K562 (cell line): Measurements from ENCODE around the gene ENO2. TPM values are rescaled to one million over a fixed set of nuclear protein-coding genes. Genes with fewer than 3 reads are reported as not detected.
A peak's percentile ranks its signal among the peaks of the same experiment; 100 is the strongest.

Experiments
- DPF2 ChIP-seq: fragments of 450-650 bp; IDR thresholded peaks from 2 replicates; pipeline ENCODE4 v1.6.1; 2016
- E2F8 ChIP-seq: fragments of 450-650 bp; IDR thresholded peaks from 2 replicates; pipeline ENCODE4 v1.7.1; 2018; ENCODE audit warnings: mild to moderate bottlenecking, low read depth; ENCODE audit not compliant: partially characterized antibody
- HBP1 ChIP-seq: fragments of 450-650 bp; formaldehyde crosslinking; IDR thresholded peaks from 2 replicates; pipeline ENCODE4 v1.4.0; 2022; ENCODE audit warnings: missing genetic modification characterization
- HDAC3 ChIP-seq: fragments of 450-650 bp; IDR thresholded peaks from 2 replicates; pipeline ENCODE4 v1.6.1; 2018; ENCODE audit warnings: borderline replicate concordance, mild to moderate bottlenecking, moderate library complexity; ENCODE audit not compliant: partially characterized antibody
- IRF9 ChIP-seq: fragments of 450-650 bp; IDR thresholded peaks from 2 replicates; pipeline ENCODE4 v1.6.1; 2016; ENCODE audit warnings: missing biosample characterization, missing genetic modification characterization
- LEF1 ChIP-seq: fragments of 450-650 bp; IDR thresholded peaks from 2 replicates; pipeline ENCODE4 v1.6.1; 2016; ENCODE audit warnings: mild to moderate bottlenecking
- NR2C1 ChIP-seq, 2 experiments: fragments of 450-650 bp; IDR thresholded peaks; 2 replicates each; pipeline ENCODE4 v1.6.1; 2017; ENCODE audit warnings: mild to moderate bottlenecking in 2 of 2, antibody characterized with exemption in 1 of 2, inconsistent platforms in 1 of 2, missing compliant biosample characterization in 1 of 2, missing genetic modification characterization in 1 of 2
- TAL1 ChIP-seq: fragments of 450-650 bp; IDR thresholded peaks from 2 replicates; pipeline ENCODE4 v1.6.1; 2016; ENCODE audit warnings: mild to moderate bottlenecking
- ZNF212 ChIP-seq: fragments of 450-650 bp; formaldehyde crosslinking; IDR thresholded peaks from 2 replicates; pipeline ENCODE4 v1.4.0; 2020; ENCODE audit warnings: mild to moderate bottlenecking
- ZNF41 ChIP-seq: fragments of 250-450 bp; sonication (Bioruptor Pico); conservative IDR thresholded peaks from 2 replicates; pipeline ENCODE4 v1.4.0; 2020; ENCODE audit warnings: mild to moderate bottlenecking
- polyA plus RNA-seq, 8 experiments: library from polyadenylated mRNA; depleted of rRNA in 4 of 8; stranded (reverse) in 5 of 8; unstranded in 3 of 8; fragments of >200 nt; fragmentation: Nextera tagmentation in 2 of 8; fragmentation: Illumina TruSeq in 1 of 8; extraction: Ambion mirVana in 2 of 8; extraction: Trizol in 1 of 8; gene quantifications; 2 replicates each; pipeline versions ENCODE4 v1.2.1 to v1.2.3, GENCODE V29; 2011 to 2014; ENCODE audit warnings: inconsistent platforms in 1 of 8, missing spikeins in 1 of 8
- total RNA-seq, 7 experiments: library from RNA; depleted of rRNA in 6 of 7; stranded (reverse); fragments of >200 nt in 6 of 7; fragmentation: Illumina TruSeq in 2 of 7; extraction: Trizol in 2 of 7; gene quantifications; 2 replicates each; pipeline versions ENCODE4 v1.2.1 to v1.2.3, GENCODE V29; 2011 to 2021; ENCODE audit warnings: low replicate concordance in 1 of 7
- TF ChIP-seq, protein P1 (sequence below), 2 experiments: fragments of 450-650 bp; formaldehyde crosslinking in 1 of 2; IDR thresholded peaks; 2 replicates each; pipeline versions ENCODE4 v1.4.0 to v1.6.1; 2014 to 2020; ENCODE audit warnings: mild to moderate bottlenecking in 2 of 2, borderline replicate concordance in 1 of 2, low read depth in 1 of 2
- TF ChIP-seq, protein P2 (sequence below): fragments of 450-650 bp; formaldehyde crosslinking; conservative IDR thresholded peaks from 2 replicates; pipeline ENCODE4 v1.4.0; 2022; ENCODE audit warnings: mild to moderate bottlenecking, missing genetic modification characterization

Gene ENO2
- total and polyA plus RNA-seq, 9 of the 15 experiments (the other 6 are each of a cell fraction or from before 2014, with no cell fraction given), result 10.9 to 43.3 (median 21.0) TPM

- TF ChIP-seq E2F8 (peak; percentile 80), ZNF212 (no peak), TAL1 (no peak), HBP1 (no peak), NR2C1 (IDR thresholded peaks at IDR 0.05) (no peak), NR2C1 (tag; IDR thresholded peaks at IDR 0.05) (no peak), ZNF41 (no peak), DPF2 (no peak), LEF1 (no peak), IRF9 (no peak), HDAC3 (peak; percentile 13)
- TF ChIP-seq, protein P1, sequence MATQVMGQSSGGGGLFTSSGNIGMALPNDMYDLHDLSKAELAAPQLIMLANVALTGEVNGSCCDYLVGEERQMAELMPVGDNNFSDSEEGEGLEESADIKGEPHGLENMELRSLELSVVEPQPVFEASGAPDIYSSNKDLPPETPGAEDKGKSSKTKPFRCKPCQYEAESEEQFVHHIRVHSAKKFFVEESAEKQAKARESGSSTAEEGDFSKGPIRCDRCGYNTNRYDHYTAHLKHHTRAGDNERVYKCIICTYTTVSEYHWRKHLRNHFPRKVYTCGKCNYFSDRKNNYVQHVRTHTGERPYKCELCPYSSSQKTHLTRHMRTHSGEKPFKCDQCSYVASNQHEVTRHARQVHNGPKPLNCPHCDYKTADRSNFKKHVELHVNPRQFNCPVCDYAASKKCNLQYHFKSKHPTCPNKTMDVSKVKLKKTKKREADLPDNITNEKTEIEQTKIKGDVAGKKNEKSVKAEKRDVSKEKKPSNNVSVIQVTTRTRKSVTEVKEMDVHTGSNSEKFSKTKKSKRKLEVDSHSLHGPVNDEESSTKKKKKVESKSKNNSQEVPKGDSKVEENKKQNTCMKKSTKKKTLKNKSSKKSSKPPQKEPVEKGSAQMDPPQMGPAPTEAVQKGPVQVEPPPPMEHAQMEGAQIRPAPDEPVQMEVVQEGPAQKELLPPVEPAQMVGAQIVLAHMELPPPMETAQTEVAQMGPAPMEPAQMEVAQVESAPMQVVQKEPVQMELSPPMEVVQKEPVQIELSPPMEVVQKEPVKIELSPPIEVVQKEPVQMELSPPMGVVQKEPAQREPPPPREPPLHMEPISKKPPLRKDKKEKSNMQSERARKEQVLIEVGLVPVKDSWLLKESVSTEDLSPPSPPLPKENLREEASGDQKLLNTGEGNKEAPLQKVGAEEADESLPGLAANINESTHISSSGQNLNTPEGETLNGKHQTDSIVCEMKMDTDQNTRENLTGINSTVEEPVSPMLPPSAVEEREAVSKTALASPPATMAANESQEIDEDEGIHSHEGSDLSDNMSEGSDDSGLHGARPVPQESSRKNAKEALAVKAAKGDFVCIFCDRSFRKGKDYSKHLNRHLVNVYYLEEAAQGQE (IDR thresholded peaks at IDR 0.05; ENCODE audit: borderline replicate concordance), result peak; percentile 20; the same call in 1 of the 2 replicates
- TF ChIP-seq, protein P1 (CRISPR knock-in tag; IDR thresholded peaks at IDR 0.05; ENCODE audit: low read depth), result no peak
- TF ChIP-seq, protein P2, sequence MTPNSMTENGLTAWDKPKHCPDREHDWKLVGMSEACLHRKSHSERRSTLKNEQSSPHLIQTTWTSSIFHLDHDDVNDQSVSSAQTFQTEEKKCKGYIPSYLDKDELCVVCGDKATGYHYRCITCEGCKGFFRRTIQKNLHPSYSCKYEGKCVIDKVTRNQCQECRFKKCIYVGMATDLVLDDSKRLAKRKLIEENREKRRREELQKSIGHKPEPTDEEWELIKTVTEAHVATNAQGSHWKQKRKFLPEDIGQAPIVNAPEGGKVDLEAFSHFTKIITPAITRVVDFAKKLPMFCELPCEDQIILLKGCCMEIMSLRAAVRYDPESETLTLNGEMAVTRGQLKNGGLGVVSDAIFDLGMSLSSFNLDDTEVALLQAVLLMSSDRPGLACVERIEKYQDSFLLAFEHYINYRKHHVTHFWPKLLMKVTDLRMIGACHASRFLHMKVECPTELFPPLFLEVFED (CRISPR knock-in tag), result no peak
Observed at GRCh38 chr12:6961695-6962284, 47.4 kb downstream of the ENO2 start (continued).
